Measurements from ENCODE around the gene HIGD2A.

The HIGD2A gene

GRCh38 chr5:176412517-176413254 lies 24.1 kb downstream of the HIGD2A start:
- no peak for TF ChIP-seq CTCF (conservative IDR thresholded peaks at IDR 0.05; ENCODE audit: low read depth, low read length)
- DNase-seq (ENCODE audit: low read depth), result no peak
- H3K4me3 ChIP-seq (ENCODE audit: low read depth, low read length), result no peak overlapping the region

GRCh38 chr5:176413255-176413565 lies 24.7 kb downstream of the HIGD2A start:
- peak; percentile 72 for DNase-seq (ENCODE audit: low read depth)
- no peak overlapping the region for H3K4me3 ChIP-seq (ENCODE audit: low read depth, low read length)
- TF ChIP-seq CTCF (conservative IDR thresholded peaks at IDR 0.05; ENCODE audit: low read depth, low read length), result no peak

GRCh38 chr5:176413709-176414191 lies 25.2 kb downstream of the HIGD2A start:
- H3K4me3 ChIP-seq (ENCODE audit: low read depth, low read length), result no peak overlapping the region
- DNase-seq (ENCODE audit: low read depth), result no peak
- TF ChIP-seq CTCF (conservative IDR thresholded peaks at IDR 0.05; ENCODE audit: low read depth, low read length), result no peak

- no peak for DNase-seq (ENCODE audit: low read depth)
- no peak overlapping the region for H3K4me3 ChIP-seq (ENCODE audit: low read depth, low read length)
- no peak for TF ChIP-seq CTCF (conservative IDR thresholded peaks at IDR 0.05; ENCODE audit: low read depth, low read length)
Measured at GRCh38 chr5:176414704-176415103, 26.2 kb downstream of the HIGD2A start.

GRCh38 chr5:176415240-176415951 lies 26.8 kb downstream of the HIGD2A start:
- no peak for TF ChIP-seq CTCF (conservative IDR thresholded peaks at IDR 0.05; ENCODE audit: low read depth, low read length)
- DNase-seq (ENCODE audit: low read depth), result no peak
- H3K4me3 ChIP-seq (ENCODE audit: low read depth, low read length), result peak overlapping the region; percentile 84

- DNase-seq (ENCODE audit: low read depth), result peak; percentile 84
- peak; percentile 33 for TF ChIP-seq CTCF (conservative IDR thresholded peaks at IDR 0.05; ENCODE audit: low read depth, low read length)
- H3K4me3 ChIP-seq (ENCODE audit: low read depth, low read length), result peak within 1 kb of the TSS; percentile 84
Measured at GRCh38 chr5:176415952-176416924, 27.7 kb downstream of the HIGD2A start, which contains the start of gene CLTB. CLTB (minus strand) TSS chr5:176416539; CDS start chr5:176416363, 176 bp downstream.

All from choroid plexus epithelial cell (primary cell).